ENCODE measurements around the gene MARK3.

- TF ChIP-seq CTCF (IDR thresholded peaks at IDR 0.05 in 2 of 3, conservative IDR thresholded peaks at IDR 0.05 in 1 of 3; ENCODE audit: control insufficient read depth in 2 of 3, extremely low read depth in 1 of 3, insufficient read depth in 1 of 3, low read depth in 3 of 3, low read length in 3 of 3) = no peak
- no peak for TF ChIP-seq POLR2A (IDR thresholded peaks at IDR 0.05; ENCODE audit: low read depth, low read length)
- TF ChIP-seq ASH2L (IDR thresholded peaks at IDR 0.05; ENCODE audit: borderline replicate concordance, low read depth) = no peak
- no peak for TF ChIP-seq RCOR1 (conservative IDR thresholded peaks at IDR 0.05; ENCODE audit: low read depth, low read length)
- no peak for TF ChIP-seq SMAD5 (IDR thresholded peaks at IDR 0.05; ENCODE audit: low read depth)
- no peak for TF ChIP-seq MTA2 (IDR thresholded peaks at IDR 0.05; ENCODE audit: low read depth)
- TF ChIP-seq FOXM1 (IDR thresholded peaks at IDR 0.05; ENCODE audit: low read depth, low read length) = no peak
- no peak for TF ChIP-seq POLR2AphosphoS2 (IDR thresholded peaks at IDR 0.05; ENCODE audit: low read depth, low read length)
- no peak for TF ChIP-seq HCFC1 (IDR thresholded peaks at IDR 0.05; ENCODE audit: low read length)
- TF ChIP-seq USF1 (IDR thresholded peaks at IDR 0.05; ENCODE audit: borderline replicate concordance, extremely low read length, insufficient read depth, low read depth, low read length) = no peak
- no peak for TF ChIP-seq FOS (IDR thresholded peaks at IDR 0.05; ENCODE audit: borderline replicate concordance, extremely low read depth, insufficient read length)
- no peak for TF ChIP-seq SUPT20H (IDR thresholded peaks at IDR 0.05; ENCODE audit: borderline replicate concordance, control insufficient read depth, low read depth, low read length)
- TF ChIP-seq ZNF274 (IDR thresholded peaks at IDR 0.05; ENCODE audit: insufficient read depth, insufficient read length) = no peak
These were observed 17.5 kb downstream of the MARK3 start for GRCh38 chr14:103402695-103403094.

Data from GM12878 (cell line).